Cardiac septum (tissue), 1 donor: Measurements from ENCODE around the gene TSHZ3. TPM values are rescaled to one million over a fixed set of nuclear protein-coding genes. Genes with fewer than 3 reads are reported as not detected.

Source experiments
- DNase-seq: peaks from one replicate; pipeline ENCODE4 v3.0.0-alpha.2; 2020; ENCODE audit warnings: low spot score
- intact Hi-C: fragments of 100-400 bp; cut with DNase I; formaldehyde crosslinking; loops from one replicate; pipeline ENCODE4 v1.14.0; 2022
- total RNA-seq: library from RNA; stranded (reverse); fragmentation: NEBNext Ultra II Directional; extraction: Animal tissue kit (Norgen Biotek cat#: 25700); gene quantifications from one replicate; pipeline ENCODE4 v1.2.1, GENCODE V29; 2021
- donor health status: DM: no; HTN: no; CAD: no.

The TSHZ3 gene
- total RNA-seq, 1 donor from 2014 or later, result 5.2 TPM

GRCh38 chr19:31356587-31357314, 7.5 kb upstream of the TSHZ3 start:
- DNase-seq, result peak; percentile 19
- intact Hi-C loops, result loop anchor here (10.0 kb wide), 1 partner anchor 672 kb away; no protein-coding TSS in a partner anchor

- peak; percentile 41 for DNase-seq
- intact Hi-C loops, result loop anchor here (10.0 kb wide), 1 partner anchor 671 kb away; no protein-coding TSS in a partner anchor
These were observed 6.5 kb upstream of the TSHZ3 start for GRCh38 chr19:31355665-31356289.

- peak; percentile 54 for DNase-seq
- intact Hi-C loops, result loop anchor here (10.0 kb wide), 1 partner anchor 670 kb away; no protein-coding TSS in a partner anchor
These were observed 5.8 kb upstream of the TSHZ3 start for GRCh38 chr19:31354799-31355664.

- intact Hi-C loops, result loop anchor here (10.0 kb wide), 1 partner anchor 670 kb away; no protein-coding TSS in a partner anchor
- DNase-seq, result peak; percentile 31
These were observed 5.1 kb upstream of the TSHZ3 start for GRCh38 chr19:31354316-31354715.

GRCh38 chr19:31353833-31354232, 4.6 kb upstream of the TSHZ3 start:
- peak; percentile 20 for DNase-seq
- intact Hi-C loops, result loop anchor here (10.0 kb wide), 1 partner anchor 669 kb away; no protein-coding TSS in a partner anchor

- DNase-seq, result peak; percentile 69
- intact Hi-C loops, result loop anchor here (10.0 kb wide), 1 partner anchor 668 kb away; no protein-coding TSS in a partner anchor
These were observed 3.8 kb upstream of the TSHZ3 start for GRCh38 chr19:31352782-31353651.

- DNase-seq, result peak; percentile 6
- intact Hi-C loops, result loop anchor here (10.0 kb wide), 1 partner anchor 668 kb away; no protein-coding TSS in a partner anchor
These were observed 3.1 kb upstream of the TSHZ3 start for GRCh38 chr19:31352296-31352781.

- no peak for DNase-seq
- intact Hi-C loops, result loop anchor here (10.0 kb wide), 1 partner anchor 667 kb away; no protein-coding TSS in a partner anchor
These were observed 2.6 kb upstream of the TSHZ3 start for GRCh38 chr19:31351855-31352195.

GRCh38 chr19:31351056-31351854, 2.0 kb upstream of the TSHZ3 start:
- intact Hi-C loops, result loop anchor here (10.0 kb wide), 1 partner anchor 666 kb away; no protein-coding TSS in a partner anchor
- DNase-seq, result no peak

GRCh38 chr19:31350693-31351055, 1.4 kb upstream of the TSHZ3 start:
- intact Hi-C loops, result loop anchor here (10.0 kb wide), 1 partner anchor 666 kb away; no protein-coding TSS in a partner anchor
- DNase-seq, result no peak

GRCh38 chr19:31350033-31350692, 927 bp upstream of the TSHZ3 start:
- DNase-seq, result no peak
- intact Hi-C loops, result loop anchor here (10.0 kb wide), 1 partner anchor 665 kb away; no protein-coding TSS in a partner anchor

- DNase-seq, result no peak
- intact Hi-C loops, result loop anchor here (2.0 kb wide), 1 partner anchor 32 kb away; no protein-coding TSS in a partner anchor
These were observed 616 bp downstream of the TSHZ3 start for GRCh38 chr19:31348481-31349159.

GRCh38 chr19:31347828-31348392, 1.3 kb downstream of the TSHZ3 start:
- intact Hi-C loops, result loop anchor here (2.0 kb wide), 1 partner anchor 31 kb away; no protein-coding TSS in a partner anchor
- DNase-seq, result no peak

GRCh38 chr19:31347354-31347753, 1.9 kb downstream of the TSHZ3 start:
- no peak for DNase-seq
- intact Hi-C loops, result no loop called here

- intact Hi-C loops, result no loop called here
- no peak for DNase-seq
These were observed 2.8 kb downstream of the TSHZ3 start for GRCh38 chr19:31346184-31347059.
